GM18861 (cell line): ENCODE results near the gene KLF11.

Source experiments
- ATAC-seq: cut with Tn5 transposase; IDR thresholded peaks from one replicate; pipeline ENCODE4 v1.9.1; 2021; ENCODE audit not compliant: unreplicated experiment

The KLF11 gene

GRCh38 chr2:10039658-10040410 is 3.5 kb upstream of the KLF11 start:
- ATAC-seq = no peak

GRCh38 chr2:10041711-10042110 is 1.6 kb upstream of the KLF11 start:
- ATAC-seq = no peak

- ATAC-seq = peak; percentile 2
Measured at GRCh38 chr2:10042301-10043161, 819 bp upstream of the KLF11 start.

GRCh38 chr2:10043906-10044601 is 704 bp downstream of the KLF11 start:
- ATAC-seq = peak; percentile 47

GRCh38 chr2:10045561-10046355 is 2.4 kb downstream of the KLF11 start:
- ATAC-seq = no peak

- no peak for ATAC-seq
Measured at GRCh38 chr2:10046931-10047330, 3.6 kb downstream of the KLF11 start.

- ATAC-seq = no peak
Measured at GRCh38 chr2:10047616-10048500, 4.5 kb downstream of the KLF11 start.

GRCh38 chr2:10048501-10049171 is 5.3 kb downstream of the KLF11 start:
- ATAC-seq = no peak

- ATAC-seq = no peak
Measured at GRCh38 chr2:10052216-10052615, 8.9 kb downstream of the KLF11 start.

- no peak for ATAC-seq
Measured at GRCh38 chr2:10053351-10053750, 10.0 kb downstream of the KLF11 start.

GRCh38 chr2:10054424-10054823 is 11.1 kb downstream of the KLF11 start:
- ATAC-seq = no peak

GRCh38 chr2:10054976-10055375 is 11.6 kb downstream of the KLF11 start:
- ATAC-seq = no peak

- ATAC-seq = no peak
Measured at GRCh38 chr2:10056439-10056838, 13.1 kb downstream of the KLF11 start.

- ATAC-seq = no peak
Measured at GRCh38 chr2:10057231-10058107, 14.1 kb downstream of the KLF11 start.

- no peak for ATAC-seq
Measured at GRCh38 chr2:10058251-10059015, 15.1 kb downstream of the KLF11 start.

- no peak for ATAC-seq
Measured at GRCh38 chr2:10059016-10059351, 15.6 kb downstream of the KLF11 start.

- ATAC-seq = no peak
Measured at GRCh38 chr2:10059552-10060335, 16.4 kb downstream of the KLF11 start.
